ENCODE data around the gene SMAD4.

Gene SMAD4

GRCh38 chr18:51122266-51123045 is 92.4 kb downstream of the SMAD4 start:
- no peak overlapping the region for H3K14ac ChIP-seq (ENCODE audit: low read length in 2 of 2)
- no peaks in the 10 kb centered on the region for H3K9me3 ChIP-seq (ENCODE audit: control insufficient read depth, low read length)
- H2AFZ ChIP-seq (ENCODE audit: low read depth, low read length), result no peak overlapping the region
- no peak overlapping the region for H3K4me3 ChIP-seq (ENCODE audit: insufficient read depth in 1 of 2, low read depth in 1 of 2, low read length in 2 of 2)
- no peaks in the 10 kb centered on the region for H3K4me1 ChIP-seq (ENCODE audit: control insufficient read depth, insufficient read depth, low read depth, low read length)
- H2AK5ac ChIP-seq (ENCODE audit: low read length, severe bottlenecking), result no peak overlapping the region
- H4K8ac ChIP-seq (ENCODE audit: low read length), result no peak overlapping the region
- H3K4me2 ChIP-seq (ENCODE audit: low read length, poor library complexity, severe bottlenecking), result no peak overlapping the region
- H2BK120ac ChIP-seq (ENCODE audit: low read depth, low read length), result no peak overlapping the region
- H3K27ac ChIP-seq (ENCODE audit: low read length, poor library complexity, severe bottlenecking), result no peak overlapping the region
- 88% methylated on average over 14 of the region's 19 CpGs for WGBS
- no peak overlapping the region for H2BK12ac ChIP-seq (ENCODE audit: low read length in 2 of 2)
- H3K27me3 ChIP-seq (ENCODE audit: control insufficient read depth in 1 of 2, insufficient read depth in 1 of 2, low read length in 2 of 2), result no peaks in the 10 kb centered on the region
- H3K18ac ChIP-seq (ENCODE audit: low read depth in 1 of 2, low read length in 2 of 2), result no peak overlapping the region
- no peak overlapping the region for H4K91ac ChIP-seq (ENCODE audit: low read length)
- no peak overlapping the region for H3K4ac ChIP-seq (ENCODE audit: low read depth in 1 of 2, low read length in 2 of 2)
- no peak overlapping the region for H2BK5ac ChIP-seq (ENCODE audit: low read depth, low read length, poor library complexity, severe bottlenecking)
- no peak overlapping the region for H3K23ac ChIP-seq (ENCODE audit: low read length in 2 of 2)
- H3K36me3 ChIP-seq (ENCODE audit: control insufficient read depth in 1 of 2, insufficient read depth in 2 of 2, low read depth in 1 of 2, low read length in 2 of 2), result no peaks in the 10 kb centered on the region
- DNase-seq, result no peak
- H2BK15ac ChIP-seq (ENCODE audit: low read depth, poor library complexity, severe bottlenecking), result no peak overlapping the region
- no peak overlapping the region for H3K9ac ChIP-seq (ENCODE audit: low read length)
- H3K79me1 ChIP-seq (replicated peaks; ENCODE audit: low read length, poor library complexity, severe bottlenecking), result no peaks in the 10 kb centered on the region

- no peaks in the 10 kb centered on the region for H3K36me3 ChIP-seq (ENCODE audit: control insufficient read depth in 1 of 2, insufficient read depth in 2 of 2, low read depth in 1 of 2, low read length in 2 of 2)
- no peaks in the 10 kb centered on the region for H3K79me1 ChIP-seq (replicated peaks; ENCODE audit: low read length, poor library complexity, severe bottlenecking)
- no peak overlapping the region for H4K91ac ChIP-seq (ENCODE audit: low read length)
- H3K18ac ChIP-seq (ENCODE audit: low read depth in 1 of 2, low read length in 2 of 2), result no peak overlapping the region
- no peaks in the 10 kb centered on the region for H3K27me3 ChIP-seq (ENCODE audit: control insufficient read depth in 1 of 2, insufficient read depth in 1 of 2, low read length in 2 of 2)
- no peak overlapping the region for H3K4me2 ChIP-seq (ENCODE audit: low read length, poor library complexity, severe bottlenecking)
- no peak overlapping the region for H3K23ac ChIP-seq (ENCODE audit: low read length in 2 of 2)
- no peak overlapping the region for H3K9ac ChIP-seq (ENCODE audit: low read length)
- no peak overlapping the region for H4K8ac ChIP-seq (ENCODE audit: low read length)
- no peak overlapping the region for H3K4ac ChIP-seq (ENCODE audit: low read depth in 1 of 2, low read length in 2 of 2)
- no peak overlapping the region for H2BK120ac ChIP-seq (ENCODE audit: low read depth, low read length)
- no peak overlapping the region for H2AFZ ChIP-seq (ENCODE audit: low read depth, low read length)
- no peak overlapping the region for H2BK15ac ChIP-seq (ENCODE audit: low read depth, poor library complexity, severe bottlenecking)
- no peak overlapping the region for H3K14ac ChIP-seq (ENCODE audit: low read length in 2 of 2)
- H3K9me3 ChIP-seq (ENCODE audit: control insufficient read depth, low read length), result no peaks in the 10 kb centered on the region
- no peak overlapping the region for H3K27ac ChIP-seq (ENCODE audit: low read length, poor library complexity, severe bottlenecking)
- no peak overlapping the region for H2BK12ac ChIP-seq (ENCODE audit: low read length in 2 of 2)
- WGBS, result 88% methylated on average over 6 of the region's 7 CpGs
- H3K4me3 ChIP-seq (ENCODE audit: insufficient read depth in 1 of 2, low read depth in 1 of 2, low read length in 2 of 2), result no peak overlapping the region
- no peak overlapping the region for H2AK5ac ChIP-seq (ENCODE audit: low read length, severe bottlenecking)
- no peaks in the 10 kb centered on the region for H3K4me1 ChIP-seq (ENCODE audit: control insufficient read depth, insufficient read depth, low read depth, low read length)
- no peak overlapping the region for H2BK5ac ChIP-seq (ENCODE audit: low read depth, low read length, poor library complexity, severe bottlenecking)
- no peak for DNase-seq
Observed at GRCh38 chr18:51123046-51123395, 93.0 kb downstream of the SMAD4 start.

GRCh38 chr18:51123481-51123880 is 93.5 kb downstream of the SMAD4 start:
- Histone ChIP-seq H3K4me1 (ENCODE audit: control insufficient read depth, insufficient read depth, low read depth, low read length) (no peaks in the 10 kb centered on the region), H3K9ac (ENCODE audit: low read length) (no peak overlapping the region), H2BK12ac (ENCODE audit: low read length in 2 of 2) (no peak overlapping the region), H3K79me1 (replicated peaks; ENCODE audit: low read length, poor library complexity, severe bottlenecking) (no peaks in the 10 kb centered on the region), H3K23ac (ENCODE audit: low read length in 2 of 2) (no peak overlapping the region), H2BK15ac (ENCODE audit: low read depth, poor library complexity, severe bottlenecking) (no peak overlapping the region), H3K36me3 (ENCODE audit: control insufficient read depth in 1 of 2, insufficient read depth in 2 of 2, low read depth in 1 of 2, low read length in 2 of 2) (no peaks in the 10 kb centered on the region), H4K8ac (ENCODE audit: low read length) (no peak overlapping the region), H3K14ac (ENCODE audit: low read length in 2 of 2) (no peak overlapping the region), H3K18ac (ENCODE audit: low read depth in 1 of 2, low read length in 2 of 2) (no peak overlapping the region), H2AK5ac (ENCODE audit: low read length, severe bottlenecking) (no peak overlapping the region), H2BK120ac (ENCODE audit: low read depth, low read length) (no peak overlapping the region), H2BK5ac (ENCODE audit: low read depth, low read length, poor library complexity, severe bottlenecking) (no peak overlapping the region), H3K9me3 (ENCODE audit: control insufficient read depth, low read length) (no peaks in the 10 kb centered on the region), H3K4ac (ENCODE audit: low read depth in 1 of 2, low read length in 2 of 2) (no peak overlapping the region), H3K27me3 (ENCODE audit: control insufficient read depth in 1 of 2, insufficient read depth in 1 of 2, low read length in 2 of 2) (no peaks in the 10 kb centered on the region), H2AFZ (ENCODE audit: low read depth, low read length) (no peak overlapping the region), H3K27ac (ENCODE audit: low read length, poor library complexity, severe bottlenecking) (no peak overlapping the region), H4K91ac (ENCODE audit: low read length) (no peak overlapping the region), H3K4me3 (ENCODE audit: insufficient read depth in 1 of 2, low read depth in 1 of 2, low read length in 2 of 2) (no peak overlapping the region), H3K4me2 (ENCODE audit: low read length, poor library complexity, severe bottlenecking) (no peak overlapping the region)
- 86% methylated on average over 10 of the region's 10 CpGs for WGBS
- no peak for DNase-seq

GRCh38 chr18:51123936-51124486 is 94.0 kb downstream of the SMAD4 start:
- no peak overlapping the region for H3K18ac ChIP-seq (ENCODE audit: low read depth in 1 of 2, low read length in 2 of 2)
- no peak overlapping the region for H3K4me3 ChIP-seq (ENCODE audit: insufficient read depth in 1 of 2, low read depth in 1 of 2, low read length in 2 of 2)
- H3K36me3 ChIP-seq (ENCODE audit: control insufficient read depth in 1 of 2, insufficient read depth in 2 of 2, low read depth in 1 of 2, low read length in 2 of 2), result no peaks in the 10 kb centered on the region
- no peaks in the 10 kb centered on the region for H3K79me1 ChIP-seq (replicated peaks; ENCODE audit: low read length, poor library complexity, severe bottlenecking)
- H4K91ac ChIP-seq (ENCODE audit: low read length), result no peak overlapping the region
- H2AK5ac ChIP-seq (ENCODE audit: low read length, severe bottlenecking), result no peak overlapping the region
- DNase-seq, result no peak
- no peak overlapping the region for H3K4ac ChIP-seq (ENCODE audit: low read depth in 1 of 2, low read length in 2 of 2)
- H3K23ac ChIP-seq (ENCODE audit: low read length in 2 of 2), result no peak overlapping the region
- H2BK5ac ChIP-seq (ENCODE audit: low read depth, low read length, poor library complexity, severe bottlenecking), result no peak overlapping the region
- H3K27ac ChIP-seq (ENCODE audit: low read length, poor library complexity, severe bottlenecking), result no peak overlapping the region
- no peak overlapping the region for H2BK12ac ChIP-seq (ENCODE audit: low read length in 2 of 2)
- H3K4me1 ChIP-seq (ENCODE audit: control insufficient read depth, insufficient read depth, low read depth, low read length), result no peaks in the 10 kb centered on the region
- no peak overlapping the region for H2AFZ ChIP-seq (ENCODE audit: low read depth, low read length)
- no peaks in the 10 kb centered on the region for H3K27me3 ChIP-seq (ENCODE audit: control insufficient read depth in 1 of 2, insufficient read depth in 1 of 2, low read length in 2 of 2)
- no peak overlapping the region for H2BK120ac ChIP-seq (ENCODE audit: low read depth, low read length)
- H3K14ac ChIP-seq (ENCODE audit: low read length in 2 of 2), result no peak overlapping the region
- H3K9me3 ChIP-seq (ENCODE audit: control insufficient read depth, low read length), result no peaks in the 10 kb centered on the region
- H3K9ac ChIP-seq (ENCODE audit: low read length), result no peak overlapping the region
- H4K8ac ChIP-seq (ENCODE audit: low read length), result no peak overlapping the region
- H2BK15ac ChIP-seq (ENCODE audit: low read depth, poor library complexity, severe bottlenecking), result no peak overlapping the region
- H3K4me2 ChIP-seq (ENCODE audit: low read length, poor library complexity, severe bottlenecking), result no peak overlapping the region
- WGBS, result 62% methylated on average over 9 of the region's 10 CpGs

All from mesenchymal stem cell (in vitro differentiated cells and primary cell).